Kidney (tissue), 14 donors: ENCODE results near the gene HPCAL1. TPM values are rescaled to one million over a fixed set of nuclear protein-coding genes. Genes with fewer than 3 reads are reported as not detected.
A peak's percentile ranks its signal among the peaks of the same experiment; 100 is the strongest.
"Not testable (repeated sequence)": the region's sequence is repeated elsewhere in the genome, so short reads cannot be mapped to it uniquely, and the experiment has no call there.

Source experiments
- DNase-seq, 5 donors: peaks; one replicate each; pipeline ENCODE4 v3.0.0-alpha.2; 2013 to 2020
- FAIRE-seq: peaks from 2 replicates; lab custom pipeline; 2012; peaks lifted over from hg19 to GRCh38; lab: Jason Lieb, UNC
- H3K27ac ChIP-seq, 2 donors: one replicate each; pipeline ENCODE4 v1.7.0; 2013; ENCODE audit warnings: low read depth in 2 of 2, low read length in 2 of 2, inconsistent platforms in 1 of 2
- H3K27me3 ChIP-seq: one replicate; pipeline ENCODE4 v1.7.1; 2013; ENCODE audit warnings: low read length, inconsistent platforms; ENCODE audit not compliant: control insufficient read depth, insufficient read depth
- H3K36me3 ChIP-seq, 3 donors: one replicate each; pipeline versions ENCODE4 v1.7.0 to v1.7.1; 2013; ENCODE audit warnings: low read length in 3 of 3, control low read depth in 1 of 3, inconsistent platforms in 1 of 3; ENCODE audit not compliant: insufficient read depth in 3 of 3, control insufficient read depth in 2 of 3
- H3K4me1 ChIP-seq, 3 donors: one replicate each; pipeline versions ENCODE4 v1.7.0 to v1.7.1; 2013; ENCODE audit warnings: low read length in 3 of 3, inconsistent platforms in 1 of 3, low read depth in 1 of 3; ENCODE audit not compliant: control insufficient read depth in 2 of 3, insufficient read depth in 2 of 3
- H3K4me3 ChIP-seq, 3 donors: one replicate each; pipeline versions ENCODE4 v1.7.0 to v1.8.1; 2013; ENCODE audit warnings: low read length in 3 of 3, control low read depth in 1 of 3, inconsistent platforms in 1 of 3
- H3K9ac ChIP-seq, 3 donors: one replicate each; pipeline versions ENCODE4 v1.7.0 to v1.7.1; 2013; ENCODE audit warnings: low read length in 3 of 3, control low read depth in 1 of 3, inconsistent platforms in 1 of 3
- H3K9me3 ChIP-seq, 3 donors: one replicate each; pipeline versions ENCODE4 v1.7.0 to v1.7.1; 2013; ENCODE audit warnings: low read length in 3 of 3, control low read depth in 1 of 3, inconsistent platforms in 1 of 3; ENCODE audit not compliant: control insufficient read depth in 2 of 3, insufficient read depth in 1 of 3
- intact Hi-C: fragments of 100-400 bp; cut with DNase I; formaldehyde crosslinking; loops from one replicate; pipeline ENCODE4 v1.11.1; 2022
- polyA plus RNA-seq: library from polyadenylated mRNA; stranded (reverse); fragments of 350-450 nt; fragmentation: Illumina TruSeq; extraction: RNeasy Lipid Tissue Mini Kit (QIAGEN cat#74804); gene quantifications from one replicate; pipeline ENCODE4 v1.2.3, GENCODE V29; 2014; ENCODE audit warnings: low read depth, low replicate concordance; ENCODE audit not compliant: insufficient read depth
- total RNA-seq: library from RNA; stranded (reverse); fragmentation: NEBNext Ultra II Directional; extraction: Animal tissue kit (Norgen Biotek cat#: 25700); gene quantifications from one replicate; pipeline ENCODE4 v1.2.1, GENCODE V29; 2021
- TF ChIP-seq, protein P1 (sequence below): IDR thresholded peaks from 3 replicates; pipeline ENCODE4 v1.5.1; 2012; ENCODE audit warnings: mild to moderate bottlenecking, moderate library complexity, borderline replicate concordance; ENCODE audit not compliant: insufficient read depth; ENCODE audit errors: extremely low read depth
- donor health status: control.
- donor health status: control.
- donor health status: control.
- donor health status: control.
- donor health status: control.
- donor health status: DM: yes; HTN: yes; CAD: no.
- donor health status: Normal renal cell carcinoma (clear cell type).

HPCAL1 gene
- total and polyA plus RNA-seq, 2 donors from 2014 or later, result 47.3 to 121 TPM

DNA sequence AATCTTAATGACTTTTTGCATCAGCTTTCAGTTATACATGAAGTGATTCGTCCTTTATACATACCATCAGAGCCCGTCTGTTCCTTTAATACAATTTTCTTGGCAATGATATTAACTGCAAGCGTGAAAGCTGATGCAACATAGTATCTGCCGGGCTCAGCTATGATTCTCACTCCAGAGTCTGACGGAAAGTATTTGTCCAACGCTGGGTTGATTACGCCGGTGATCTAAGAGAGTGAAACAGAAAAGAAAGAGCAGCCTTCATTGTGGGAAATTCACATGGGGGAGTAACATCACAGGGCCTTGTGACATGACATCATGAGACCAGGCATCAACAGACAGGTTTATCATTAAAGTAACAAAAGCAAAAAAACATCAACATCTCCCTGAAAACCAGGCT lies 139.2 kb downstream of the HPCAL1 start:
- intact Hi-C loops, result no loop called here
- Histone ChIP-seq H3K36me3 (peaks cover 21 to 61% (median 40%) of the 10 kb centered on the region in 3 donors), H3K9ac (no peak overlapping the region), H3K4me1 (peaks cover 0 to 7% (median 0%) of the 10 kb centered on the region in 3 donors), H3K9me3 (no peaks in the 10 kb centered on the region), H3K27me3 (no peaks in the 10 kb centered on the region), H3K4me3 (no peak overlapping the region), H3K27ac (no peak overlapping the region)
- TF ChIP-seq, protein P1, sequence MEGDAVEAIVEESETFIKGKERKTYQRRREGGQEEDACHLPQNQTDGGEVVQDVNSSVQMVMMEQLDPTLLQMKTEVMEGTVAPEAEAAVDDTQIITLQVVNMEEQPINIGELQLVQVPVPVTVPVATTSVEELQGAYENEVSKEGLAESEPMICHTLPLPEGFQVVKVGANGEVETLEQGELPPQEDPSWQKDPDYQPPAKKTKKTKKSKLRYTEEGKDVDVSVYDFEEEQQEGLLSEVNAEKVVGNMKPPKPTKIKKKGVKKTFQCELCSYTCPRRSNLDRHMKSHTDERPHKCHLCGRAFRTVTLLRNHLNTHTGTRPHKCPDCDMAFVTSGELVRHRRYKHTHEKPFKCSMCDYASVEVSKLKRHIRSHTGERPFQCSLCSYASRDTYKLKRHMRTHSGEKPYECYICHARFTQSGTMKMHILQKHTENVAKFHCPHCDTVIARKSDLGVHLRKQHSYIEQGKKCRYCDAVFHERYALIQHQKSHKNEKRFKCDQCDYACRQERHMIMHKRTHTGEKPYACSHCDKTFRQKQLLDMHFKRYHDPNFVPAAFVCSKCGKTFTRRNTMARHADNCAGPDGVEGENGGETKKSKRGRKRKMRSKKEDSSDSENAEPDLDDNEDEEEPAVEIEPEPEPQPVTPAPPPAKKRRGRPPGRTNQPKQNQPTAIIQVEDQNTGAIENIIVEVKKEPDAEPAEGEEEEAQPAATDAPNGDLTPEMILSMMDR, result no peak
- no peak for FAIRE-seq
- no peak for DNase-seq

DNA sequence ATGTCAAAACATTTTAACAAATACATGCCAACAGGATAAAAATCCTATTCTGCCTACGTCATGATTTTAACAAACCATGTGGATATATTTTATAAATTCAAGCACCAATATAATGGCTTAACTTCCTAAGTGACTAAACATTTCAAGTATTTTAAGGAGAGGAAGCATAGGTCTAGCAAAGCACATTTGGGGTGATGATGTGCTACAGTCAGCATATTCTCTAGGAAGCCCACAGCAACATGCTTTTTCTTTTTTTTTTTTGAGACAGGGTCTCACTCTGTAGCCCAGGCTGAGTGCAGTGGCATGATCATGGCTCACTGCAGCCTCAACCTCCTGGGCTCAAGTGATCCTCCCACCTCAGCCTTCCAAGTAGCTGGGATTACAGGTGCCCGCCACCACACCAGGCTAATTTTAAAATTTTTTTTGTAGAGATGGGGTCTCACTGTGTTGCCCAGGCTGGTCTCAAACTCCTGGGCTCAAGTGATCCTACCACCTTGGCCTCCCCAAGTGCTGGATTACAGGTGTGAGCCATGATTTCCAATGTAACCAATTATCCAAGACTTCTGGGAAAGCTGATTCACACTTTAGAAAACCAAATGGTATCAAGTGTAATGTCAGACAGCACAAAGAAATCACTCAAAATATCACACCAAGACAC lies 139.9 kb downstream of the HPCAL1 start:
- H3K4me3 ChIP-seq, intact Hi-C loops, FAIRE-seq, H3K27ac ChIP-seq, H3K9ac ChIP-seq, H3K4me1 ChIP-seq, H3K27me3 ChIP-seq, H3K9me3 ChIP-seq, DNase-seq: not testable (repeated sequence)
- peaks cover 21 to 61% (median 40%) of the 10 kb centered on the region in 3 donors for H3K36me3 ChIP-seq

DNA sequence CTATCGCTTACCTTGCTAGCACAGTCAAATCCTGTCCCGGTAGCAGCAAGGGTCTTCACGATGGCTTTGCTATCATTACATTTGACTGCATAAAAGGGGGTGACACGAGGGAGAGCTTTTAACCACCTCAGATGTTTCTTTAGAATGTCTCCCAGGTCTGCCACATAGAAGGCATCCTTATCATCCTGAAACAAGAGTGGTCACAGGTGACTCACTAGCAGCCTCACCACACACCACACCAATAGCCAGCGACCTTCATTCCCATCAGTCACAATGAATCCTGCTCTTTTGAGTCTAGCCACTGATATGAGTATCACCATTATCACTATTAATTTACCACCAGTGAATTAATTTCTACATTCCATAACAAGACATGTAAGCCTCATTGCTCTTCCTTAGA lies 141.8 kb downstream of the HPCAL1 start:
- Histone ChIP-seq H3K9me3 (no peaks in the 10 kb centered on the region), H3K36me3 (peaks cover 21 to 54% (median 40%) of the 10 kb centered on the region in 3 donors), H3K4me1 (peaks cover 0 to 7% (median 5%) of the 10 kb centered on the region in 3 donors), H3K4me3 (no peak overlapping the region), H3K27me3 (no peaks in the 10 kb centered on the region), H3K27ac (no peak overlapping the region), H3K9ac (no peak overlapping the region)
- intact Hi-C loops, result no loop called here
- FAIRE-seq (no peak), DNase-seq (no peak)
- TF ChIP-seq, protein P1, result no peak

DNA sequence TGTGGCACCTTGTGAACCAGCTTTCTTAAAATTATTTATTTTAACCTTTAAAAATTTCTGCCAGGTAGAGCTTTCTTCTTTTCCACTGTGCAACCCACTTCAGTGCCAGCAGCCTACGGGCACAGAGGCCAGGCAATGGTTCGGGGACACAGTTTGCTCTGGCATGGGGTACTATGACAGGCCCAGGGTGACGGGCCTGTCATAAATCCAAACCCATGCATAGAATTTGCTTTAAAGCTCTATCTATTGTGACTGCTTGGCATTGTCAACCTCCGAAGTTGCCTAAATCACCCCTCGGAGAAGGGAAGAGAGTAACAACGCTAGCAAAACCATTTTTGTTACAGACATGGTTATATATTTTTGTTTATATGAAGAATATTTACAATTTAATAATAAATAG lies 143.9 kb downstream of the HPCAL1 start:
- intact Hi-C loops, result no loop called here
- TF ChIP-seq, protein P1, result no peak
- H3K36me3 ChIP-seq, result peaks cover 15 to 33% (median 24%) of the 10 kb centered on the region in 3 donors
- FAIRE-seq, result no peak
- no peaks in the 10 kb centered on the region for H3K9me3 ChIP-seq
- H3K27me3 ChIP-seq, result no peaks in the 10 kb centered on the region
- H3K4me1 ChIP-seq, result peaks cover 2 to 11% (median 7%) of the 10 kb centered on the region in 3 donors
- no peak overlapping the region for H3K27ac ChIP-seq
- H3K9ac ChIP-seq, result peak overlapping the region in 2 of 3 donors; percentile 14 to 81
- peak overlapping the region; percentile 61 to 87 (median 81) for H3K4me3 ChIP-seq
- no peak for DNase-seq
